Epithelial cell of proximal tubule (primary cell): ENCODE results near the gene GSTO2. TPM values are rescaled to one million over a fixed set of nuclear protein-coding genes. Genes with fewer than 3 reads are reported as not detected.

Experiments used
- DNase-seq: peaks from one replicate; pipeline ENCODE4 v3.0.0-alpha.2; 2011; ENCODE audit warnings: low read depth
- H3K4me3 ChIP-seq: 2 replicates; pipeline ENCODE4 v1.5.1; 2011; ENCODE audit warnings: low read depth, mild to moderate bottlenecking, low read length
- total RNA-seq: library from RNA; depleted of rRNA; stranded (reverse); fragments of >200 nt; gene quantifications from 2 replicates; pipeline ENCODE4 v1.2.3, GENCODE V29; 2015
- TF ChIP-seq, protein P1 (sequence below): conservative IDR thresholded peaks from 2 replicates; pipeline ENCODE4 v1.5.1; 2012; ENCODE audit warnings: low read depth, mild to moderate bottlenecking, low read length

Gene GSTO2
- total RNA-seq, 1 donor from 2014 or later = 9.5 TPM

DNA sequence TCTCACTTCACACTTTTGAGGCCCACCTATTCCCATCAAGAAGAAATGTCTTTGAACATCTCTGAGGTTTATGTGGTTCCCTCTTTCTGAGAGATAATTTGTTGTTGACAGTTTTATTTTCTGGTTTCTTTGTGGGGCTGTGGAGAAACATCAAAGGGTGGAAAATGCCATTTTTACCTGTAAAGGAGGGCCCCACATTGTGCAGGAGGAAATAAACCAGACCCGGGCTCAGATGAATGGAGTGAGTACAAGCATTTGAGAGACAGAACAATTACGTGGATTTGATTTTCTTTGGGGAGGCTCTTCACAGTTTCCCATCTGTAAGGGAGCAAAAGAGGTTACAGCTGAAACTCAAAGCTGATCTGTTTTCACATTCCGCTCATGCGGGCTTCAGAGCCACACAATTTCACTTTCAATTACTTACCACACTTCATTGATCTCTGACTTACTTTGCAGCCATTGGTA is 39.5 kb downstream of the GSTO2 start:
- DNase-seq = no peak
- H3K4me3 ChIP-seq = no peak overlapping the region
- TF ChIP-seq, protein P1, sequence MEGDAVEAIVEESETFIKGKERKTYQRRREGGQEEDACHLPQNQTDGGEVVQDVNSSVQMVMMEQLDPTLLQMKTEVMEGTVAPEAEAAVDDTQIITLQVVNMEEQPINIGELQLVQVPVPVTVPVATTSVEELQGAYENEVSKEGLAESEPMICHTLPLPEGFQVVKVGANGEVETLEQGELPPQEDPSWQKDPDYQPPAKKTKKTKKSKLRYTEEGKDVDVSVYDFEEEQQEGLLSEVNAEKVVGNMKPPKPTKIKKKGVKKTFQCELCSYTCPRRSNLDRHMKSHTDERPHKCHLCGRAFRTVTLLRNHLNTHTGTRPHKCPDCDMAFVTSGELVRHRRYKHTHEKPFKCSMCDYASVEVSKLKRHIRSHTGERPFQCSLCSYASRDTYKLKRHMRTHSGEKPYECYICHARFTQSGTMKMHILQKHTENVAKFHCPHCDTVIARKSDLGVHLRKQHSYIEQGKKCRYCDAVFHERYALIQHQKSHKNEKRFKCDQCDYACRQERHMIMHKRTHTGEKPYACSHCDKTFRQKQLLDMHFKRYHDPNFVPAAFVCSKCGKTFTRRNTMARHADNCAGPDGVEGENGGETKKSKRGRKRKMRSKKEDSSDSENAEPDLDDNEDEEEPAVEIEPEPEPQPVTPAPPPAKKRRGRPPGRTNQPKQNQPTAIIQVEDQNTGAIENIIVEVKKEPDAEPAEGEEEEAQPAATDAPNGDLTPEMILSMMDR = no peak

- H3K4me3 ChIP-seq = no peak overlapping the region
- no peak for DNase-seq
- TF ChIP-seq, protein P1 = no peak
These were observed 41.3 kb downstream of the GSTO2 start for GRCh38 chr10:104309980-104310978.

DNA sequence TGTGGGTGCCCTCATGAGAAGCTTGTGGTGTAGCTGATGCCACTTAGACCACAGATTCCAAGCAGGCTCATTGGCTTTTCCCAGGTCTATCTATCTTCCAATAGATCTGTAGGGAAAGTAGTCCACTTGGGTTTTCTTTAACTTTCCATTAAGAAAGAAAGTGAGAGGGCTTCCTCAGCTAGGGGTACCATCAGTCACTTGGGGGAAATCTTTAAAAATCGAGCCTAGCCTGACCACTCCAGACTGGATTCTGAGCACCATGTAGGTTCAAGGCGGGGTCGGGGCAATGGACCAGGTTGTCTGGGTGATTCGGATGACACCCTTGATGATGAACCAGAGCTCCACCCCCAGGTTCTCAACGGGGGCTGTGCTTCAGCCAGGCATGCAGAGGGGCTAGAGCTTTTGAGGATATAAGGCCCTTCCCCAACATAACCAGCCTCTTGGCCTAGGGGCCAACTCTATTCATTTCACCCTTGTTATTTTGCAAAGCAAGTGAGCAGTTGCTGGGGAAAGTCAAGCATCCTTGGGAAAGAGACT is 42.3 kb downstream of the GSTO2 start:
- H3K4me3 ChIP-seq = no peak overlapping the region
- TF ChIP-seq, protein P1 = no peak
- DNase-seq = no peak

- no peak overlapping the region for H3K4me3 ChIP-seq
- TF ChIP-seq, protein P1 = no peak
- no peak for DNase-seq
These were observed 45.9 kb downstream of the GSTO2 start for GRCh38 chr10:104314591-104315485.

DNA sequence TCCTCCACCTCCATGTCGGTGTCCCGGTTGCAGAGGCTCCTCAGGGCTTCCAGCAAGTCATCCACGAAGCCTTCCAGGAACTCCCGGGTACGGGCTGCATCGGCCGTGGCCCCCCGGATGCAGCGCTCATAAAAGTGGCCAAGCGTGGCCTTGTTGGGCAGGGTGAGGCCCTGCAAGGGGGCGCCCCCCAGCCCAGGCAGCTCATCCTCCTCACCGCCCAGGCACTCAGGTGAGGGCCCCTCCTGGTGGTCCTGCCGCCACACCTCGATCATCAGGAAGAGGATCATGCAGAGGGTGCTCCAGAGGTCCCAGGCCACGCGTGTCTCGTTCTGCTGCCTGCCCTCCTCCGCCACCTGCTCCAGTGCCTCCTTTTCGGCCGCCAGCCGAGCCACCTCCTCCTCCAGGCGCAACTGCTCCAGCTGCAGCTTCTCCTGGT is 46.5 kb downstream of the GSTO2 start:
- TF ChIP-seq, protein P1 = no peak
- DNase-seq = no peak
- H3K4me3 ChIP-seq = no peak overlapping the region

DNA sequence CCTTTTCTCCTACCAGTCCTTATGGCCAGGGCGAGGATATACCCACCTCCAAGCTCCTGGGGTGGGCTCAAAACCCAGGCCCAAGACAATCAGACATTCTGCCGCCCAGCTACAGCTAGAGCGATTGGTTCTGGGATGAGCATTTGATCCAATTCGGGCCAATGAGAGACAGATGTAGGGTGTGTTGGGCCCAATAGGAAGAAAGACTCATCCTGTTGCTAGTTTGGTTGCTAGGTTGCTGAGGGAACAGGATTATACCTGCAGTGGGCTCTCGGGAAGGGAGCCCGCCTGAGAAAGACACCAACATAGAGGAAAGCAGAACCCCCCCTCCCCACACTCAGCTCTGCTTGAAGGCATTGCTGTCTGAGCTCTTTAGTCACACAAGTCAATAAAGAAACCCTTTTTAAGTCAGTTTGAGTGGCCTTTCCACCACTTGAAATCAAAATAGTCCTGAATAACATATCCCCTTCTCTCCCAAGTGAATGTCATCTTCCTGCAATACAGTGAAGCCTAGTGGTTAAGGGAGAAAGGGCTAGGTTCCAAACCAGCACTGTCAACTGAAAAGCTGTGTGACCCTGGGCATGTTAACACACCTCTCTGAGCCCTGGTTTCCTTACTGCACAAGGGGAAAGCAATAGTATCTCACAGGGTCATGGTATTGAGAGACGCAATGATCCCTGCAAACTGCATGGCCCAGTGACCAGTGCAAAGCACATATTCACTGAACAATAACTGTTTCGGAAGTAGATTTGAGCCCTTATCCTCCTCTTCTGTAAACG is 47.5 kb downstream of the GSTO2 start:
- H3K4me3 ChIP-seq = no peak overlapping the region
- DNase-seq = no peak
- TF ChIP-seq, protein P1 = no peak
